NOMO-1 treated with dmso at 0.1 percent for 144 hours (cell line): ENCODE results near the gene RNF19B.

Experiments
- DNase-seq: peaks from one replicate; lab custom pipeline; 2025; ENCODE audit not compliant: unreplicated experiment; lab: John Stamatoyannopoulos, UW

Gene RNF19B

GRCh38 chr1:32969566-32969965 lies 5.0 kb upstream of the RNF19B start:
- no peak for DNase-seq

- DNase-seq = no peak
Observed at GRCh38 chr1:32967888-32968568, 3.4 kb upstream of the RNF19B start.

GRCh38 chr1:32966900-32967299 lies 2.3 kb upstream of the RNF19B start:
- DNase-seq = no peak

- no peak for DNase-seq
Observed at GRCh38 chr1:32965251-32965747, 690 bp upstream of the RNF19B start.

- peak; percentile 64 for DNase-seq
Observed at GRCh38 chr1:32963746-32964460, 706 bp downstream of the RNF19B start.

GRCh38 chr1:32962248-32962896 lies 2.2 kb downstream of the RNF19B start:
- DNase-seq = peak; percentile 25

GRCh38 chr1:32960819-32961355 lies 3.7 kb downstream of the RNF19B start:
- DNase-seq = no peak

- no peak for DNase-seq
Observed at GRCh38 chr1:32960342-32960741, 4.3 kb downstream of the RNF19B start.

- DNase-seq = no peak
Observed at GRCh38 chr1:32958827-32959226, 5.8 kb downstream of the RNF19B start.

- DNase-seq = no peak
Observed at GRCh38 chr1:32957017-32957416, 7.6 kb downstream of the RNF19B start.

- DNase-seq = no peak
Observed at GRCh38 chr1:32954168-32954567, 10.4 kb downstream of the RNF19B start.

GRCh38 chr1:32953495-32953894 lies 11.1 kb downstream of the RNF19B start:
- DNase-seq = no peak

GRCh38 chr1:32949519-32949918 lies 15.1 kb downstream of the RNF19B start:
- no peak for DNase-seq

GRCh38 chr1:32948905-32949304 lies 15.7 kb downstream of the RNF19B start:
- no peak for DNase-seq

- DNase-seq = no peak
Observed at GRCh38 chr1:32948390-32948722, 16.3 kb downstream of the RNF19B start.

- DNase-seq = no peak
Observed at GRCh38 chr1:32947669-32948389, 16.8 kb downstream of the RNF19B start.

- DNase-seq = no peak
Observed at GRCh38 chr1:32946413-32946812, 18.2 kb downstream of the RNF19B start.

- no peak for DNase-seq
Observed at GRCh38 chr1:32944180-32944579, 20.4 kb downstream of the RNF19B start.

GRCh38 chr1:32939655-32940371 lies 24.8 kb downstream of the RNF19B start:
- peak; percentile 48 for DNase-seq

GRCh38 chr1:32937061-32937460 lies 27.5 kb downstream of the RNF19B start:
- DNase-seq = no peak

GRCh38 chr1:32934535-32934934 lies 30.1 kb downstream of the RNF19B start:
- DNase-seq = no peak
